Skeletal muscle cell (primary cell): ENCODE data around the gene TRIP12.
"Not testable (repeated sequence)": the region's sequence is repeated elsewhere in the genome, so short reads cannot be mapped to it uniquely, and the experiment has no call there.

Source experiments
- DNase-seq: peaks from one replicate; pipeline ENCODE4 v3.0.0-alpha.2; 2010; ENCODE audit warnings: low read depth
- H3K4me3 ChIP-seq: 2 replicates; pipeline ENCODE4 v1.5.1; 2011; ENCODE audit warnings: low read depth, mild to moderate bottlenecking, control low read depth, low read length, moderate library complexity

TRIP12 gene

DNA sequence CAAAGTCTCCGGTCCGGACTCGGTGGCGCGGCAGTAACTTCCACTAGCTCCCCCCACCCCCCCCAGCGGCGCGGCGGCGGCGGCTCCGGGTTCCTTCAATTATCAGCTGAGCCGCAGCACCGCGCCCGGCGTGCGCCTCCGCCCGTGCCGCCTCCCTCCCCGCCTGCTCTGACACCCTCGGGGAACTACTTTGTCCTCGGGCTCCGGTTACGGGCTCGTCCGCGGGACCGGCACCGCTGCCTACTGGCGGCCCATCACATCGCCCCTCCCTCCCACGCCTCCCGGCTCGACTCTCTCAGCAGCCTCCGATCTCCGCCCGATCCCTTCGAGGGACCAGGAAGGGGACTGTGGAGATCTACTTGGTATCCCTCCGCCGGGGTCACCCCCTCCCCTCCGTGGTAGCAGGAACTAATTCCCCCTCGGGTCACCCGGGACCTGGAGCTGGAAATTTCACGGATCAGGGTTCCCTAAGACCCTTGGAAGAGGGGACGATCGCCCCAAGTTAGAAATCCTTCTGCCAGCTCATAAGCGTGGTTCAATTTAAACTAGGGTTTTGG is at the start of gene TRIP12:
Gene TRIP12, minus strand, starts transcription at position 118 of the 557 bp plus-strand sequence. CDS start 41,930 bp downstream, outside the sequence.
- peak within 1 kb of the TSS; percentile 91 for H3K4me3 ChIP-seq
- peak; percentile 96 for DNase-seq

DNA sequence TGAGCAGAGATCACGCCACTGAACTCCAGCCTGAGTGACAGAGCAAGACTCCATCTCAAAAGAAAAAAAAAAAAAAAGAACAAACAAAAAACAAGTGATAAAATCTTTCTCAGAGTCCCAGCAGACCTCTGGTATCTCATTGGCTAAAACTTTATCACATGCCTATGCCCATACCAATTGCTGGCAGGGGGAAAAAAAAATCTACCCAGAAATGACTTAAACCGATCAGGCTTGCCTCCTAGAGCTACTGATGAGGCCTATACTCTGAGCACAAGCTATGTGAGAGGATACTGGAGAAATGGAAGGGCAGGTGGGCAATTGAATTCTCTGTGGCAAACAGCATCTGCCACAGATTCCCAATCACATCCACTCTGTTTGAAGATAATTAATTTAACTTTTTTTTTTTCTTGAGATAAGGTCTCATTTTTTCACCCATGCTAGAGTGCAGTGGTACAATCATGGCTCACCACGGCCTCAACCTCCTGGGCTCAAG is 49.5 kb upstream of the TRIP12 start:
- H3K4me3 ChIP-seq, result no peak overlapping the region

DNA sequence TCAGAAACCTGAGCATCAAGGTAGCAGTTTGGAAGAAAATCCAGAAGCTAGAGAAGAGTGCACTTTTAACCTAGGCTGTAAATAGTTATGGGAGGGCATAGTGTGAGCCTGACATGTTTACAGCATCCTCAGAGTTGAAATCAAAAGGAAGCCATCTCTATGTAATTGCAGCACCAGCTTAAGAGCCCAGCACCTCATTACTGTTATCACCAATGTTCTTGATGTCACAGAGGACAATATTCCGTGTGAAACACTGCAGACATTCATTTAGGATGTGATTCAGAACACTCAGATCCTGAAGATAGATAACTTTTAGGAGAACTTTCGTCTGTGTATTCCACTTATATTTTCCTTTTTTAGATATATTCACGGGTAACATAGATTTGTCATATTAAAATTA is 48.6 kb upstream of the TRIP12 start:
- H3K4me3 ChIP-seq, result no peak overlapping the region
- DNase-seq, result no peak

More for the DNA sequence above, 49.5 kb upstream of the TRIP12 start:
- no peak for DNase-seq

DNA sequence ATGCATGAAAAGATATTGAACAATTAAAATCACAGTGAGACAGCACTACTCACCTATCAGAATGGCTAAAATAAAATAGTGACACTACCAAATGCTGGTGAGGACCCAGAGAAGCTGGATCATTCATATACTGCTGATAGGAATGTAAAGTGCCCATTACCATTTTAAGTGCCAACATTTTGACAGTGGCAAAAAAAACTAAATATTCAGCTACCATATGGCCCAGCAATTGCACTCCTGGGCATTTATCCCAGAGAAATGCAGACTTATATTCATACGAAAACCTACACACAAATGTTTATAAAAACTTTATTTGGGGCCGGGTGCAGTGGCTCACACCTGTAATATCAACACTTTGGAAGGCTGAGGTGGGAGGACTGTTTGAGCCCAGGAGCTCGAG is 48.1 kb upstream of the TRIP12 start:
- H3K4me3 ChIP-seq, result no peak overlapping the region
- DNase-seq, result no peak

DNA sequence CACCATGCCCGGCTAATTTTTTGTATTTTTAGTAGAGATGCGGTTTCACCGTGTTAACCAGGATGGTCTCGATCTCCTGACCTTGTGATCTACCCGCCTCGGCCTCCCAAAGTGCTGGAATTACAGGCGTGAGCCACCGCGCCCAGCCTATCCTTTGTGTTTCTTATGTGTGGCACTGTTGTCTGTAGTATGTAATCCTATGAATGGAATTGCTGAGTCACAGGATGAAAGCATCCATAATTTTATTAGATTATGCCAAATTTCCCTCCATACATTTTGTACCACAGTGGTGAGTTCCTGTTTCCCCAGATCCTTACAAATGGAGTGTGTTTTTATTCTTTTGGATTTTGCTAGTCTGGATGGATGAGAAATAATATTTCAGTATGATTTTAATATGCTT is 41.8 kb upstream of the TRIP12 start:
- DNase-seq, H3K4me3 ChIP-seq: not testable (repeated sequence)

DNA sequence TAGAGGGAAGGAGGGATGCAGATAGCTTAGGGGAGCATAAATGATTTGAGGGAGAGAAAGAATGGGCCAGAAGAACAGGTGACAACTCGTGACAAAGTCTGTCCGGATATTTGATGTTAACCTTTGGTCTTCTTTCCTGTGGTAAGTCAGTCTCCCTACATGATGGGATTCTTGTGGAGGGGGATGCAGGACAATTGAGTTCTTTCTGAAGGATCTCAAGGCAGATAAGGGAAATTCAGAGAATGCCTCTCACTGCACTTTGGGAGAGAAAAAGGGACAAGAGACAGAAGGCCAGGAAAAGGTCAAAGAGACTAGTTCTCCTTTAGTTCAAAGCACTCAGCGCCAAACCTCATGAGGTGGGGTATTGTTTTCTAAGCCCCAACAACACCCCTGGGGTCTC is 34.7 kb upstream of the TRIP12 start:
- H3K4me3 ChIP-seq, result no peak overlapping the region
- no peak for DNase-seq

DNA sequence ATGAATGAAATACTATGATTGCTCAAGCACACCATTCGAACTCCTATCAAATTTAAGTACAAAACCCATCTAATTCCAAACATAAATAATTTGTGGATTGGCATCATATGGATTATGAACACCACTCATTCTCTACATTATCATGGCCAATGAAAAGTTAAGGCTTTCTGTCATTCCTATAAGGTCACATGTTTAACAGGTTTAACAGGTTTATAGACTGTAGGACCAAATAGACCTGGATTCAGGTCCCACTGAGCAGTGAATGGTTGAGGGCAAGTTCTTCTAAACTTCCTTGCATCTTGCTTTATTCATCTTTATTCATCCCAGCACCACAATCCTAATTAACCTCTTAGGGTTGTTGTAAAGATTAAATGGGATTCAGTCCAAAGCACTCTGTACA is 33.9 kb upstream of the TRIP12 start:
- no peak for DNase-seq
- no peak overlapping the region for H3K4me3 ChIP-seq

DNA sequence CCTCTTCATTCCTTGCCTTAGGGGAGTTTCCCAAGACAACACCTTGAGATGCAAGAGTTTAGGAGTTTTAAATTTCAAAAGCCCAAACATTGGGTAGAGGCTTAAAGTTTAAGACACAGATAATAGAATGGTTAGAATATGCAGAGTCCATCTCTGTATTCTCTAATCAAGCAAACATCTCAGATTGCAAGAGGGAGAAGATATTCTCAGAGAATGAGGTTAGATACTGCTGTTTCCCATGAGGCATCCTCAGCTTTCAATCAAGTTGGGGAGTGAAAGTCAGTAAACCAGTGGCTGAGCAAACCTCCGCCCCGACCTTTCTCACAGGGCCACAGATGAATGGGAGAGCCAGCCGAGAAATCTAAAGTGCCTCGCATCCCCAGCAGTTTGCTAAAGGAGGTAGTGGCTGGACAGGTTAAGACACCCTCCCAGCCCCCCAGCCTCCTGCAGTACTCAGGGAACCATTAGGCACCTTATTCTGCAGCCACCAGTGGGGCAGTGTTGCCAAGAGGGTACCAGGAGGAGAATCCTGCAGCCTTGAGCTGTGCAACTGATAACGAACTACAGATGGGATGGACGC is 30.5 kb upstream of the TRIP12 start:
- no peak for DNase-seq
- no peak overlapping the region for H3K4me3 ChIP-seq

DNA sequence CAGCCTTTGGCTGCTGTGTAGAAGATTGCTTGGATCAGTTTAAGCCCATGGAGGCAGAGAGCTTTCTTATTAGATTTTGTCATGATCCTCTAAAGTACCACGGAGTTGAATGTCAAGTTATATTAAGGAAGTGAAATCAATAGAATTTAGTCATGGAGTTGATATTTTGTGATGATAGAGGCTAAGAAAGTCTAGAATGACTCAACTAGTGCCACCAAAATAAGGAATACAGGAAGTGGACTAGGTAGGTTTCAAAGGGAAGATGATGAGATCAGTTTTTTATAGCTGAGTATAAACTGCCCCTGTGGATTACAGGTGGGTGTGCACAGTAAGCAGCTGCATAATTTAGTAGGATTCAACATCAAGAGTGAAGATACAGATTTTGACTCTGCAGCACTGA is 25.7 kb upstream of the TRIP12 start:
- no peak for DNase-seq
- H3K4me3 ChIP-seq, result no peak overlapping the region

DNA sequence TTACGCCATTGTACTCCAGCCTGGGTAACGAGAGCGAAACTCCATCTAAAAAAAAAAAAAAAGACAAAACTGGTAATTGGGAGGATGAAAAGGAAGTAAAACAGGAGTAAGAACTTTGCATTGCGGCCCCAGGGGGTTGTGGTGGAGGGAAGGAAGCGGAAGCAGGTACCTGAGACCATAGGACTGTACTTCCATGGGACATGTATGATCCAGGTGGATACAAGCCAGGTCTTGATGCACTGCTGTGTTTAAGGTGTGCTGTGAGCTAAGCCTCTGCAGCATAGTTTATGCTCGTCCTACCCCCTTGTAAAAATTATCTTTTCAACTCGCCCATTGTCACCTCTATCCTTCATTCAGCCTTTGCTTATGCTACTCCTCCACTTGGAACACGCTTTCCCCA is 24.2 kb upstream of the TRIP12 start:
- no peak overlapping the region for H3K4me3 ChIP-seq
- no peak for DNase-seq

DNA sequence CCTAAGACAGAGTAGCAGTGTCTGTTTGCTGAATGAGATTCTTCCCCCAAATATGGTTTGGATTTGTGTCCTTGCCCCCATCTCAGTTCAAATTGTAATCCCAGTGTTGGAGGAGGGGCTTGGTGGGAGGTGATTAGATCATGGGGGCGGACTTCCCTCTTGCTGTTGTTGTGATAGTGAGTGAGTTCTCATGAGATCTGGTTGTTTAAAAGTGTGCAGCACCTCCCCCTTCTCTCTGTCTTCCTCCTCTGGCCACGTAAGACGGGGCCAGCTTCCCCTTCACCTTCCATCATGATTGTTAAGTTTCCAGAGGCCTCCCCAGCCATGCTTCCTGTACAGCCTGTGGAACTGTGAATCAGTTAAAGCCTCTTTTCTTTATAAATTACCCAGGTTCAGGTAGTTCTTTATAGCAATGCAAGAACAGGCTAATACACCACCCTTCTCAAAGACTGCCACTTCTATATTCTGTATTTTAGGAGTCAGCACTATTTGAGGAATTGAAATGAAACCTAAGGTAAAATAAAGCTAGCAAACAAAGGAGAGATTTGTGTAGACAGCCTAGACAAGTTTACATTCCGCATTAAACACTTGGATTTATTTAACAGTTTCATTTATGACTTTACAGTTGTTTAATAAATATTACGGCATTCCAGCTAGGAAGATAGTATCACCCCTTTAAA is 22.1 kb upstream of the TRIP12 start:
- no peak overlapping the region for H3K4me3 ChIP-seq
- no peak for DNase-seq

DNA sequence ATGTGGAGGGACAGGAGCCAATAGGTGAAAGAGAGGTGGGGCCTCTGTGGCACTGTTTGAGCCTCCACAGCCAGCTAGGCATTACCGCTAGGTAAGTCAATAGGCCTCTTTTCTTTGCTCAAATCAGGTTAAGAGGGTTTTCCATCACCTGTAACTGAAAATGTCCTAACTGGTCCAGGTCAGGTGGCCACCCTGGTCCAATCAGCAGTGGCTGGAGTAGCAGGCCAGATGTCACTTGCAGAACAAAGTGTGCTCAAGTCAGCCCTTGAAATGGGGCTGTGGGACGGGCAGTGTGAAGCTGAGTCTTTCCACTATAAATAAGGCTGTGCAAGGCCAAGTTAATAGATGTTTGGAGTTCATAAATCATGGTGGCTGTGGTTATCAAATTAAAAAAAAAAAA is 21.4 kb upstream of the TRIP12 start:
- no peak for DNase-seq
- H3K4me3 ChIP-seq, result no peak overlapping the region

DNA sequence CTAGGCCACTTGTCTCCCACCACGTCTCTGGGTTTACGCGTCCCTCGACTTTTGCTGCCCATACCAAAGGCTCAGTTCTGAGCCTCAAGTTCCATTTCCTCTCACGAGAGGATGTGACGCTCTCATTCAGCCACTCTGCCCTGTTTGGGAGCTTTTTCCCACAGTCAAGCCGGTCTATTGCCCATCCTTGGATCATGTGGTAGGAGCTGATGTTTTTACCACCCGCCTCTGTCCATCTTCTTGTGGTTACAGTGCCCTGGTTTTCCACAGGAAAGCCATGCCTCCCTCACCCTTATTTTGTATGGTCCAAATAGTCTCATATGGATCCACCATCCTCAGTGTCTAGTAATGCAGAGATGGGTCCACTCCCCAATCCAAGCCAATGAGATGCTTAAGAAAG is 20.9 kb upstream of the TRIP12 start:
- DNase-seq, result no peak
- no peak overlapping the region for H3K4me3 ChIP-seq

DNA sequence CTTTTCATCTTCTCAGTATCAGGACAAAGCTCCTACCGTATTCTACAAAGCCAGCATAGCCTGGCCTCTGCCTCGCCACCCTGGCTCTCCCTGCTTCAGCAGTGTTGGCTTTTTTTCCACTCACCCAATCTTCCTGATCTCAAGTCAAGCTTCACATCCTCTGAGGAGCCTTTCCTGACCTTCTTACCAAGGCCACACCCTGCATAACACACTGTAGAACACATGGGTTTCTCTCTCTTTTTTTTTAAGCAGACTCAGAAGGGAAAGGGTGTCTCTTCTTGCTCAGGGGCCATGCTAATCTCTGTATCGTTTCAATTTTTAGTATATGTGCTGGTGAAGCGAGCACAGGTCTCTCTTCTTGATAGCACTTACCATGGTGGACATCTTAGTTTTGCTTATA is 15.7 kb upstream of the TRIP12 start:
- H3K4me3 ChIP-seq, result no peak overlapping the region
- DNase-seq, result no peak

DNA sequence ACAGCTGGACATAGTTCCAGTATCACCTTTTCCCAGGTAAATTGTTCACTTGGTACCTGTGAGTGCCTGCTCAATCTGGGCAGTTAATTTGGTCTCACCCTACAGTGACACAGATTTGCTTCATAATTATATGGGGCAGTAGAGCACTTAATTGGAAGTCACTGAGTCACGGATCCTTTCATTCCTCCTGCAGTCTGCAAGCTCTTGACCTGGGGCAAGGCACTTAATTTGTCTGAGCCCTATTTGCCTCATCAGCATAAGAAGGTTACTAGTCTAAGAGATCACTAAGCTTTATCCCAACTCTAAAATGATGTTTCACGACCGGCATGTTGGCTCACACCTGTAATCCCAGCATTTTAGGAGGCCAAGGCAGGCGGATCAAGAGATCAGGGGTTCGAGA is 9.4 kb upstream of the TRIP12 start:
- DNase-seq, result no peak
- no peak overlapping the region for H3K4me3 ChIP-seq

DNA sequence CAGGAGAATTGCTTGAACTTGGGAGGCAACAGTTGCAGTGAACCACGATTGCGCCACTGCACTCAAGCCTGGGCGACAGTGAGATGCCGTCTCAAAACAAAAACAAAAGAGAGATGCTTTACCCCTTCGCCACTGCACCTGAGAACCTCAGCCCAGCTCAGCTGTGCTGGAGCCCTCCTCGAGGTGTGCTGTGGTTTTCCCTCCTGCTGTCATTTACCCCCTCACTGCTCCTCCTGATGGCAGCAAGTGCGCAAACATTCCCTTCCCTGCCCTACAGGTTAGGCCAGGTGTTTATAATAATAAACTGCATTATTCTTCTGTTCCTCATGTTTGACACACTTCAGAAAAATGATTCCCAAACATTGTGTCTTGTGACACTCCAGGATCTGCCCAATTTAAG is 8.8 kb upstream of the TRIP12 start:
- DNase-seq, result no peak
- H3K4me3 ChIP-seq, result no peak overlapping the region

DNA sequence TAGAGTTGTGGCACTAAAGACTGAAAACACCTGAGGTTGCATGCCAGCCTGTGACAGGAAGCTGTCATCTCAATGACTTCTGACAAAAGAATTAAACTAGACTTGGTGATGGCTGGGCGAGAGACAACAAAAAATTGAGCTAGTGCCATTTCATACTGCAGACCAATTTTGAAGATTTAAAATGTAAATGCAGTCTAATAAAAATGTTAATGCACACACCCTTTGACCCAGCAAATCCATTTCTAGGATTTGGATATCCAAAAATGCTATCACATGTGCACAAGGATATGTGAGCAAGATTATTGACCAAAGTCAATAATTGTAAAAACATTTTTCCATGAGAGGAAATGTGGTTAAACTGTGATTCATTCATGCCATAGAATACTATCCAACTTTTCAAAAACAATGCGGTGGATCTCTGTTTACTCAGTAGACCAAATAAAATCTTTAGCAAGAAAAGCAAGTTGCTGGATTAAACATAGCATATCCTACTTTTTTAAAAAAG is 6.1 kb upstream of the TRIP12 start:
- no peak overlapping the region for H3K4me3 ChIP-seq
- DNase-seq, result no peak

DNA sequence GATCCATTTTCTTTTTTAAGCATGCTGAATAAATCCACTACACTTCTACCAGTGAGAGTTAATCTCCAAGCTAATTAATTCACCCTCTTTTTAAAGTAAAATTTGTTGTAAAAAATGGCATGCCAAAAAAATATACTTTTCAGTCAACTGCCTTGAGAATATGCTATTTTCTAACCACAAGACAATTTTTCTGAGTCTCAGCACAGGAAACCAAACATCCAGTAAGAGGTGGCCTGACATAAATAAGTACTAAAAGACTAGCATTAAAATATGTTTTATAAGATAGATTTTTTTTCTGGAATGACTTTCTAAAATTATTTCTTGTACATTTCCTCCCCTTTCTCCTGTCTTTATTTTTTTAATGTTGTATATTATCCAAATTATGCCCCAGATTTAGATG is 3.4 kb upstream of the TRIP12 start:
- no peak for DNase-seq
- H3K4me3 ChIP-seq, result no peak overlapping the region

DNA sequence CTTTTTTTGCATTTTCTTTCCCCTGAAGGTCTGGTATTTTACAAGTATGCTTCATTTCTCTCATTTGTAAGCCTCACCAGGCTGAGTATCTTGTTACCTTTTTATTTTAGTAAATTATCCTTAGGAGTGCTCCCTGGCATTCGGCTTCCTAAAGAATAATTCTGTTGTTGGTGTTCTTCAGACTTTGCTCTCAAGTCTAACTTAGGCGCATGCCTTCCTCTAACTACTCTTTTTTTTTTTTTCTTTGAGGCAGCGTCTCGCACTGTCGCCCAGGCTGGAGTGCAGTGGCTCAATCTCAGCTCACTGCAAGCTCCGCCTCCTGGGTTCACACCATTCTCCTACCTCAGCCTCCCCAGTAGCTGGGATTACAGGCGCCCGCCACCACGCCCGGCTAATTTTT is 2.7 kb upstream of the TRIP12 start:
- H3K4me3 ChIP-seq, DNase-seq: not testable (repeated sequence)

DNA sequence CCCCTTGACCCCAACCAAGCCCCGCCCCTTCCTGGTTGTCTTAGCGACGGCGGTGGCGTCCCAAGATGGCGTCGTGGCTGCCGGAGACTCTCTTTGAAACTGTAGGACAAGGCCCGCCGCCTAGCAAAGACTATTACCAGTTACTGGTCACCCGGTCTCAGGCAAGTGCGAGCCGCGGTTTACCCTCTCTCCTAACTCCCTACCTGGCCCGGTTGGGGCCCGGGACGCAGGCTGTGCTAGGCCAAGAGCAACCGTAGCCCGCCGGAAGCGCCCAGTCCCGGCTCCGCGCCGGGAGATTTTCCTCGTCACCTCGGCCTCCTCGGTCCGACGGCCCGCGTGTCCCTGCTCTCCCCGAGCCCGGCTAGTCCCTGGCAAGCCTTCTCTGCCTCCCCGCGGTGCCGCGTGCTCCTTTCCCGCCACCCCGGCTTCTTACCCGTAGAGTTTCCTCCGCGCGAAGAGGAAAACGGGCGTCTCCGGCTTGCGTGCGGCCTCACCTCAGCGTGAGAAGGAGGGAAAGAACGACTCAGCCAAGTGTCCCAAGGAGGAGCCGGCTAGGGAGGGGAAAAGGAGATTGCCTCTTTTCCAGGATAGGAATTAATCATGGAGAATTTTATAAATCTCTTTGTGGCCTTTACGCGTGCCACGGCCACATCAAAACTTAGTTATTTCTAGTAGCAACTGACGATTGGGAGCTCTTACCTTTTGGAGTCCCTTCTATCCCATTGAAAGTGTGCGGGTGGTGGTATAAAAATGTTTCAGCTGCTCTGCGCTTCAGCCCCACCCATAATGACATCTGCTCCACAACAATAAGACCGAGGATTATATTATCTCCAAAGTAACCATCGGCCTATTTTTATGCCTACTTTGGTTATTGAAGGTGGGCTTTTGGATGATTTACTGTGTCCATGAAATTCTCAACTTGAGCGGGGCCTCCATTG is 909 bp upstream of the TRIP12 start, which contains the start of gene FBXO36:
Gene FBXO36, plus strand, starts transcription at position 55 of the 938 bp plus-strand sequence. Its CDS starts 11 bp downstream, at position 66.
- peak; percentile 53 for DNase-seq
- peak within 1 kb of the TSS; percentile 91 for H3K4me3 ChIP-seq
